ENCODE results near the gene KCNAB1. TPM values are rescaled to one million over a fixed set of nuclear protein-coding genes. Genes with fewer than 3 reads are reported as not detected.
A peak's percentile ranks its signal among the peaks of the same experiment; 100 is the strongest.

KCNAB1 gene
- total and polyA plus RNA-seq, 2 donors (not counting 3 experiments of a cell fraction or from before 2014, with no cell fraction given), result 0.21 TPM; not detected in 1

DNA sequence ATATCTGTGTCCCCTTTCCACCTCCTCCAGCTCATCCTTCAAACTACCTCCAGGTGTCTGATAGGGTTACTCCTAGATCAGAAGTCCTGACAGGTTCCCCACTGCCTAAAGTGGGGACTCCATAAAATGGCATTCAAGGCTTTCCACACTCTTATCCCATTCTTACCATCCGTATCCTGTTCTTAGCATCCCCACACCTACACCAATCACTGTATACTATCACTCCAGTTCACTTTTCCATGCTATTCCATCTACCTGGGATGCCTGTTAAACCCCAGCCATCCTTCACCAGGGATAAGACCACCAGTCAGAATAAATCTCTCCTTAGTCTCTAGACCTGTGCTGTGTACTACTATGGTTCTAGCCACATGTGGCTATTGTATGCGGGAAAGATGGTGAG is 415.4 kb downstream of the KCNAB1 start:
- Histone ChIP-seq H3K79me2 (ENCODE audit: control insufficient read depth, insufficient read depth, low read length) (peaks cover 1% of the 10 kb centered on the region), H2AFZ (ENCODE audit: low read depth, low read length) (no peak overlapping the region), H3K4me2 (ENCODE audit: insufficient read depth, low read length) (no peak overlapping the region), H3K9me3 (replicated peaks; ENCODE audit: control insufficient read depth, insufficient read depth, low read length) (no peaks in the 10 kb centered on the region), H3K4me1 (ENCODE audit: control insufficient read depth, extremely low read depth, insufficient read depth, low read length) (peaks cover 7% of the 10 kb centered on the region), H3K27ac (ENCODE audit: insufficient read depth, low read depth, low read length) (peak overlapping the region; percentile 55), H3K4me3 (replicated peaks in 1 of 3; ENCODE audit: insufficient read depth in 1 of 3, low read depth in 1 of 3, low read length in 3 of 3) (no peak overlapping the region), H3K9me1 (replicated peaks; ENCODE audit: control insufficient read depth, extremely low read depth, insufficient read depth, low read length) (no peaks in the 10 kb centered on the region), H4K20me1 (replicated peaks; ENCODE audit: control insufficient read depth, extremely low read depth, insufficient read depth, low read length) (no peaks in the 10 kb centered on the region), H3K9ac (replicated peaks; ENCODE audit: extremely low read depth, insufficient read depth, low read length) (peak overlapping the region; percentile 6), H3K27me3 (ENCODE audit: control insufficient read depth in 2 of 2, insufficient read depth in 2 of 2, low read length in 2 of 2) (no peaks in the 10 kb centered on the region), H3K36me3 (ENCODE audit: control insufficient read depth in 2 of 2, extremely low read depth in 1 of 2, insufficient read depth in 2 of 2, low read length in 2 of 2) (peaks cover 3 to 14% of the 10 kb centered on the region in 2 experiments)
- no peak for DNase-seq (ENCODE audit: low read depth, low spot score)
- POLR2A ChIA-PET, result interaction anchor here (1.1 kb wide), 1 partner anchor 19 kb away, joined by 11 read pairs; the partner anchor contains the start of gene SSR3
- dilution Hi-C loops (cut with MboI; ENCODE audit: extremely low pct_ligation_motif_present, low sequenced_read_pairs) (no loop called here), intact Hi-C loops (cut with micrococcal nuclease) (loop anchor here (1.0 to 2.0 kb wide), 6 partner anchors 139 to 601 kb away; partner anchors contain the start of gene TIPARP)
- FAIRE-seq, result no peak
- BruUV-seq (replicated peaks), result TSS peak; percentile 97
- TF ChIP-seq, protein P1, sequence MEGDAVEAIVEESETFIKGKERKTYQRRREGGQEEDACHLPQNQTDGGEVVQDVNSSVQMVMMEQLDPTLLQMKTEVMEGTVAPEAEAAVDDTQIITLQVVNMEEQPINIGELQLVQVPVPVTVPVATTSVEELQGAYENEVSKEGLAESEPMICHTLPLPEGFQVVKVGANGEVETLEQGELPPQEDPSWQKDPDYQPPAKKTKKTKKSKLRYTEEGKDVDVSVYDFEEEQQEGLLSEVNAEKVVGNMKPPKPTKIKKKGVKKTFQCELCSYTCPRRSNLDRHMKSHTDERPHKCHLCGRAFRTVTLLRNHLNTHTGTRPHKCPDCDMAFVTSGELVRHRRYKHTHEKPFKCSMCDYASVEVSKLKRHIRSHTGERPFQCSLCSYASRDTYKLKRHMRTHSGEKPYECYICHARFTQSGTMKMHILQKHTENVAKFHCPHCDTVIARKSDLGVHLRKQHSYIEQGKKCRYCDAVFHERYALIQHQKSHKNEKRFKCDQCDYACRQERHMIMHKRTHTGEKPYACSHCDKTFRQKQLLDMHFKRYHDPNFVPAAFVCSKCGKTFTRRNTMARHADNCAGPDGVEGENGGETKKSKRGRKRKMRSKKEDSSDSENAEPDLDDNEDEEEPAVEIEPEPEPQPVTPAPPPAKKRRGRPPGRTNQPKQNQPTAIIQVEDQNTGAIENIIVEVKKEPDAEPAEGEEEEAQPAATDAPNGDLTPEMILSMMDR (IDR thresholded peaks at IDR 0.05; ENCODE audit: extremely low read depth in 1 of 2, insufficient read depth in 1 of 2, low read depth in 1 of 2, low read length in 2 of 2), result no peak
- TF ChIP-seq, protein P2, sequence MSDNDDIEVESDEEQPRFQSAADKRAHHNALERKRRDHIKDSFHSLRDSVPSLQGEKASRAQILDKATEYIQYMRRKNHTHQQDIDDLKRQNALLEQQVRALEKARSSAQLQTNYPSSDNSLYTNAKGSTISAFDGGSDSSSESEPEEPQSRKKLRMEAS (IDR thresholded peaks at IDR 0.05; ENCODE audit: insufficient read depth, insufficient read length), result no peak
- no peak for TF ChIP-seq POLR2A (IDR thresholded peaks at IDR 0.05; ENCODE audit: low read depth, low read length)
- peak; percentile 13 for TF ChIP-seq POLR2AphosphoS5 (IDR thresholded peaks at IDR 0.05; ENCODE audit: insufficient read depth, low read depth, low read length)
- no peak for TF ChIP-seq GATA2 (IDR thresholded peaks at IDR 0.05; ENCODE audit: insufficient read depth, insufficient read length, low read depth, low read length)
- TF ChIP-seq EZH2 (IDR thresholded peaks at IDR 0.05; ENCODE audit: borderline replicate concordance, low read depth, low read length, severe bottlenecking), result no peak
- no peak for TF ChIP-seq FOS (IDR thresholded peaks at IDR 0.05; ENCODE audit: borderline replicate concordance, insufficient read depth, low read length)
- TF ChIP-seq MYC (IDR thresholded peaks at IDR 0.05; ENCODE audit: low read depth, low read length), result no peak
- CTCF ChIA-PET, result interaction anchor here (0.5 to 2.8 kb wide), 31 partner anchors 8 to 603 kb away, joined by 3 to 29 read pairs (median 6); partner anchors contain the start of genes SSR3 and TIPARP

Measured in endothelial cell of umbilical vein (primary cell).